ENCODE measurements around the gene LCN12.
A peak's percentile ranks its signal among the peaks of the same experiment; 100 is the strongest.

The LCN12 gene

DNA sequence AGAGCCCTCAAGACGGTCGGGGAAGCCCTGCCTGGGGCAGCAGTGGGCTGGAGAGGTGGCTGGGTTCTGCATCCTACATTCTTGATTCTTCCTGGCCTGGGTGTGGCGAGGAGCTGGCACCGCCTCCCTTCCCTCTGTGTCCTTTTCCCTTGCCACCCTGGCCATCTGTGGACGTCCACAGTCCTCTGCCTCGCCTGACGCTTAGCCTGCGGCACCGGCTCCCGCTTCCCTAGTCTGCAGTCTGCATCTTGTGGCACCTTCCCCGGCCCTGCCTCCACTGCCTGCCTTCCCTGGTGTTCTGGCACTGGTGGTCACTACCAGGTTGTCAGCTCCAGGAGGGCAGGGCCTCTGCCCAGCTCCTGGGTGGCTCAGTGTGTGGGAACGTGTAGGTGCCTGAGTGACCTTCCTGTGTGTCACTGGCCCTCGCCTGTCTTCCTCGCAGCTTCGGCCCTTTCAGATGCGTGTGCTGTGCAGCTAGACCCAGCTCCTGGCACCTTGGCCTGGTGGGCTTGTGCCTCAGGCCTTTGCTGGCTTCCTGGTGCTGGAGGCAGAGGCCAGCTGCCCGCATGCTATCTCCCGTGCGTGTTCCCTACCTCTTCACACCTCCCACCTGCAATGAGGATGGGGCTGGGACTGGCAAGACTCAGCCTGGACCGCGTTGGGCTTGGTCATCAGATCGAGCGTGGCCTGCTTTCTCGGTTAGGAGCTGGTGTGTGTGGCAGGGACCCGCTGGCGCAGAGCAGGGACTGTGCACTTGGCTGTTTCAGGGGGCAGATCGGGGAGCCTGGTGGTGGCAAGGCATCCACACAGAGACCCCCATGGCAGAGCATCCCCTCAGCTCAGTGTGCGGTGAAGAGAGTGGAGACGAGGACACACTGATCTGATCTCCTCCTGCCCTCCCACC, 44.8 kb upstream of the LCN12 start:
- no peaks in the 10 kb centered on the region for H3K9me3 ChIP-seq (ENCODE audit: control insufficient read depth, insufficient read depth, low read length)
- H3K4me1 ChIP-seq (ENCODE audit: control insufficient read depth, low read length): no peaks in the 10 kb centered on the region
- no peak overlapping the region for H3K27ac ChIP-seq (ENCODE audit: low read depth, low read length)
- TF ChIP-seq EZH2phosphoT487 (IDR thresholded peaks at IDR 0.05; ENCODE audit: borderline replicate concordance, low read length): no peak
- TF ChIP-seq, protein P1, sequence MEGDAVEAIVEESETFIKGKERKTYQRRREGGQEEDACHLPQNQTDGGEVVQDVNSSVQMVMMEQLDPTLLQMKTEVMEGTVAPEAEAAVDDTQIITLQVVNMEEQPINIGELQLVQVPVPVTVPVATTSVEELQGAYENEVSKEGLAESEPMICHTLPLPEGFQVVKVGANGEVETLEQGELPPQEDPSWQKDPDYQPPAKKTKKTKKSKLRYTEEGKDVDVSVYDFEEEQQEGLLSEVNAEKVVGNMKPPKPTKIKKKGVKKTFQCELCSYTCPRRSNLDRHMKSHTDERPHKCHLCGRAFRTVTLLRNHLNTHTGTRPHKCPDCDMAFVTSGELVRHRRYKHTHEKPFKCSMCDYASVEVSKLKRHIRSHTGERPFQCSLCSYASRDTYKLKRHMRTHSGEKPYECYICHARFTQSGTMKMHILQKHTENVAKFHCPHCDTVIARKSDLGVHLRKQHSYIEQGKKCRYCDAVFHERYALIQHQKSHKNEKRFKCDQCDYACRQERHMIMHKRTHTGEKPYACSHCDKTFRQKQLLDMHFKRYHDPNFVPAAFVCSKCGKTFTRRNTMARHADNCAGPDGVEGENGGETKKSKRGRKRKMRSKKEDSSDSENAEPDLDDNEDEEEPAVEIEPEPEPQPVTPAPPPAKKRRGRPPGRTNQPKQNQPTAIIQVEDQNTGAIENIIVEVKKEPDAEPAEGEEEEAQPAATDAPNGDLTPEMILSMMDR (IDR thresholded peaks at IDR 0.05; ENCODE audit: low read depth, low read length, poor library complexity, severe bottlenecking): no peak
- no peak overlapping the region for H3K4me2 ChIP-seq (ENCODE audit: low read length)
- peaks cover 17% of the 10 kb centered on the region for H3K79me2 ChIP-seq (ENCODE audit: control insufficient read depth, low read length)
- H3F3A ChIP-seq (ENCODE audit: control insufficient read depth, insufficient read depth): no peaks in the 10 kb centered on the region
- H3K9me2 ChIP-seq (replicated peaks; ENCODE audit: control insufficient read depth, low read length): no peaks in the 10 kb centered on the region
- H4K20me1 ChIP-seq (ENCODE audit: control insufficient read depth, insufficient read depth, low read depth, low read length): no peaks in the 10 kb centered on the region
- no peak overlapping the region for H3K4me3 ChIP-seq (ENCODE audit: low read length)
- H3K36me3 ChIP-seq (ENCODE audit: control insufficient read depth, low read length): peaks cover 71% of the 10 kb centered on the region
- H3K27me3 ChIP-seq (ENCODE audit: control insufficient read depth, low read length): no peaks in the 10 kb centered on the region

DNA sequence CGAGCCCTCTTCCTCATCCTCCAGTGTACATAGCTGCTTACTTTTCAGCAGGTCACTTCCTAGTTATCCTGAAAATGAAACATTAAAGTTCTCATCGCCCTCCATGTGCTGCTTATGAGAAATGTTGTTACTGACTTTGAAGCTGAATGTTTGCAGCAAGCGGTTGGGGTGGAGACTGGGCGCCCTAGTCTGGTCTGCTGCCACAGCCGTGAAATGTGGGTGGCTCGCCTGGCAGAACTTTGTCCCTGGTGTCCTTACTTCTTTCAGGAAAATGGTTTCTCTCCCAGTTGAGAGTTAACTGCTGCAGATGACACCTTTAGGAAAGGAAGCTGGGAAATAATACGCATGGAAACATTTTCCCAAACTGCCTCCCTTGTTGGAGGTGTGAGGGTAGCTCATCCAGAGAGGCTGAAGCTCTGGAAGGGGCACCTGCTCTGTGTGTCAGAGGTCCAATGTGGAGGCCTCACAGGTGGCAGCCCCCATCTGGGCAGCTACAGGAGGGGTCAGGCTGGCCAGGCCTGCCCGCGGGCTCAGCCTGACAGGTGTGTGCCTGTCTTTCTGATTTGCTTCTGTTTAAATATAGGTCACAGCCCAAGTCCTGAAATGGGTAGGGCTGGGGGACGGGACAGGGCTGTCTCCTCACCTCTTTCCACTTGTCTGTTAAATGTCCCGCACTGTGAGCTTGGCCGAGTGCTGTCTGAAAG, 41.7 kb upstream of the LCN12 start:
- Histone ChIP-seq H3K9me3 (ENCODE audit: control insufficient read depth, insufficient read depth, low read length) (no peaks in the 10 kb centered on the region), H3K36me3 (ENCODE audit: control insufficient read depth, low read length) (peaks cover 75% of the 10 kb centered on the region), H4K20me1 (ENCODE audit: control insufficient read depth, insufficient read depth, low read depth, low read length) (no peaks in the 10 kb centered on the region), H3K79me2 (ENCODE audit: control insufficient read depth, low read length) (peaks cover 6% of the 10 kb centered on the region; the same call in 1 of the 2 replicates), H3K9me2 (replicated peaks; ENCODE audit: control insufficient read depth, low read length) (no peaks in the 10 kb centered on the region), H3K27me3 (ENCODE audit: control insufficient read depth, low read length) (no peaks in the 10 kb centered on the region), H3F3A (ENCODE audit: control insufficient read depth, insufficient read depth) (no peaks in the 10 kb centered on the region), H3K4me1 (ENCODE audit: control insufficient read depth, low read length) (no peaks in the 10 kb centered on the region), H3K27ac (ENCODE audit: low read depth, low read length) (no peak overlapping the region), H3K4me3 (ENCODE audit: low read length) (no peak overlapping the region), H3K4me2 (ENCODE audit: low read length) (no peak overlapping the region)
- TF ChIP-seq EZH2phosphoT487 (IDR thresholded peaks at IDR 0.05; ENCODE audit: borderline replicate concordance, low read length): no peak
- TF ChIP-seq, protein P1 (IDR thresholded peaks at IDR 0.05; ENCODE audit: low read depth, low read length, poor library complexity, severe bottlenecking): no peak

DNA sequence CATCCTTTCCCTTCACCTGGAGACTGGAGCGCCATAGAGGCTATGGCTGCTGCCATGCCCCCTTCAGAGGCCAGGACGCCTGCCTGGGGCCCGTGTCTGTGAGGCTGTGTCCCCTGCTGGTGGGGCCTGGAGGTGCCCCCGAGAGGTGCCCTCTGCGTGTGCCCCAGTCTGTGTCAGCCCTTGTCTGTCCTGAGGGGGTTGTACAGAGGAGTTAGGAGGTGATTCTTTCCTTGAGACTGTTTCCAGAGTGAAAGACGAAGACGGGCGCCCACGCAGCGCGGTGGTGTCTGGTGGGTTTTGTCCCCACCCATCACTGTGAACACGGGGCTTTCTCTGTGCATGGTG, 41.2 kb upstream of the LCN12 start:
- Histone ChIP-seq H3K4me1 (ENCODE audit: control insufficient read depth, low read length) (no peaks in the 10 kb centered on the region), H3K4me2 (ENCODE audit: low read length) (no peak overlapping the region), H3K9me2 (replicated peaks; ENCODE audit: control insufficient read depth, low read length) (no peaks in the 10 kb centered on the region), H3K27ac (ENCODE audit: low read depth, low read length) (no peak overlapping the region), H3F3A (ENCODE audit: control insufficient read depth, insufficient read depth) (no peaks in the 10 kb centered on the region), H3K4me3 (ENCODE audit: low read length) (no peak overlapping the region), H3K9me3 (ENCODE audit: control insufficient read depth, insufficient read depth, low read length) (no peaks in the 10 kb centered on the region), H4K20me1 (ENCODE audit: control insufficient read depth, insufficient read depth, low read depth, low read length) (no peaks in the 10 kb centered on the region), H3K79me2 (ENCODE audit: control insufficient read depth, low read length) (peaks cover 8% of the 10 kb centered on the region; the same call in 1 of the 2 replicates), H3K36me3 (ENCODE audit: control insufficient read depth, low read length) (peaks cover 76% of the 10 kb centered on the region), H3K27me3 (ENCODE audit: control insufficient read depth, low read length) (no peaks in the 10 kb centered on the region)
- TF ChIP-seq, protein P1 (IDR thresholded peaks at IDR 0.05; ENCODE audit: low read depth, low read length, poor library complexity, severe bottlenecking): peak; percentile 10
- TF ChIP-seq EZH2phosphoT487 (IDR thresholded peaks at IDR 0.05; ENCODE audit: borderline replicate concordance, low read length): no peak

Measured in DOHH2 (cell line).